ENCODE results near the gene MGME1. TPM values are rescaled to one million over a fixed set of nuclear protein-coding genes. Genes with fewer than 3 reads are reported as not detected.
A peak's percentile ranks its signal among the peaks of the same experiment; 100 is the strongest.

The MGME1 gene
- total and polyA plus RNA-seq, 2 of the 13 experiments (the other 11 are each of a cell fraction or from before 2014, with no cell fraction given) = 36.7 to 66.6 TPM

DNA sequence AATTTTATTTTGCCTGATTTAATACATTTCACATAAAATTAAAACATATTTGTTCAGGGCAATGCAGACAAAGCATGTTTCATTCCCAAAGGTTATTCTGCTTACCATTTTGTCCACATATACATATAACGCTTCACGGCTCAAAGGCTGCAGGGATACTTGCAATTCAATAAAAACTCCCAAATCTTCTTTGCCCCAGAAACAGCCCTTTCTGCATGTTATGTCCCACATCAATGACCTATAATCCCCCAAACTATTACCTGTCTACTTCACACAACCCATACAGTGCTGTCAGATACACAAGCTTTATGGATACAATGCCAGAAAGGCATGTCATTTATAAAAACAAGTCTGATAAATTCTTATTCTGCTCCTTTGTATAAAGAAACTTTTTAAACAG is 20.4 kb upstream of the MGME1 start:
- in situ Hi-C loops (cut with HindIII; ENCODE audit: extremely low pct_ligation_motif_present, low pct_unique_long_range_greater_than_20kb) = no loop called here
- Histone ChIP-seq H3K36me3 (replicated peaks in 1 of 2; ENCODE audit: control insufficient read depth in 1 of 2, insufficient read depth in 2 of 2, low read length in 2 of 2) (peaks cover 63 to 97% of the 10 kb centered on the region in 2 experiments), H3K4me1 (ENCODE audit: insufficient read depth, low read length) (peaks cover 12% of the 10 kb centered on the region), H4K20me1 (ENCODE audit: insufficient read depth, low read length) (peaks cover 27% of the 10 kb centered on the region), H3K27me3 (ENCODE audit: control insufficient read depth in 1 of 2, insufficient read depth in 2 of 2, low read length in 2 of 2) (no peaks in the 10 kb centered on the region), H3K4me2 (ENCODE audit: low read depth, low read length) (no peak overlapping the region), H3K79me2 (ENCODE audit: insufficient read depth, low read length) (peaks cover 67% of the 10 kb centered on the region), H3K4me3 (replicated peaks in 1 of 3; ENCODE audit: insufficient read depth in 1 of 3, low read depth in 2 of 3, low read length in 3 of 3) (no peak overlapping the region), H3K27ac (ENCODE audit: extremely low read length, insufficient read depth, low read length) (no peak overlapping the region), H3K9ac (ENCODE audit: insufficient read depth, low read depth, low read length) (no peak overlapping the region), H3K9me3 (ENCODE audit: low read length) (no peaks in the 10 kb centered on the region), H2AFZ (ENCODE audit: low read length) (no peak overlapping the region)
- DNase-seq (ENCODE audit: low spot score) (no peak), FAIRE-seq (no peak), ATAC-seq (no peak)
- no TSS peak for BruUV-seq (replicated peaks)
- 98% methylated on average over 2 of the region's 2 CpGs for WGBS (ENCODE audit: low lambda C conversion rate)
- ChIA-PET CTCF (ENCODE audit: low intra/inter-chr PET ratio, low total read pairs) (no interaction called here), POLR2A (interaction anchor here (1.1 kb wide), 1 partner anchor 13 kb away, joined by 3 read pairs; no protein-coding TSS in a partner anchor)
- intact Hi-C loops (cut with micrococcal nuclease; ENCODE audit: unreplicated experiment) = no loop called here
- TF ChIP-seq ZNF83 (CRISPR knock-in tag; IDR thresholded peaks at IDR 0.05; ENCODE audit: borderline replicate concordance) = no peak
- TF ChIP-seq ZSCAN20 (CRISPR knock-in tag; IDR thresholded peaks at IDR 0.05; ENCODE audit: borderline replicate concordance) = no peak
- TF ChIP-seq SOX6 (IDR thresholded peaks at IDR 0.05) = no peak
- TF ChIP-seq SOX6 (CRISPR knock-in tag; IDR thresholded peaks at IDR 0.05) = no peak
- TF ChIP-seq RBM22 (optimal IDR thresholded peaks at IDR 0.05; ENCODE audit: low read length) = peak; percentile 98
- TF ChIP-seq SRSF1 (optimal IDR thresholded peaks at IDR 0.05; ENCODE audit: low read depth, low read length) = no peak

DNA sequence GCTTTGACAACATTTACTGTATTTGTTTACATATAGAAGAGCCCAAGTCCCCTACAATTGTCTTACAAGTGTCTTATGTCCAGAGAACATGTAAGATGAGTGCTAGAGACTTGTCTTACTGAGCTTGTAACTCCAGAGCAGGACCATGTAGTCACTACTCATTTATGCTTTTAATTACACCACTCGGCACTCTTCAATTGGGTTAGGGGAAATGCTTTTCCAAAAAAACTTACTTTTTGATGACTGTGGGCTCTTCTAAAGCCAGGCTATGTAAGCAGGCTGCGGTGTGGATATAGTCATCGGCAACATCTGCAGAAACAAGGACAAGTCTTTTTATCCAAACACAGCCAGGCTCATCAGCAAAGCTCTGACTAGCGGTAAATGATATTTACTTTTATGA is 18.9 kb upstream of the MGME1 start:
- intact Hi-C loops (cut with micrococcal nuclease; ENCODE audit: unreplicated experiment) = no loop called here
- in situ Hi-C loops (cut with HindIII; ENCODE audit: extremely low pct_ligation_motif_present, low pct_unique_long_range_greater_than_20kb) = no loop called here
- H3K9me3 ChIP-seq (ENCODE audit: low read length) = no peaks in the 10 kb centered on the region
- no peak overlapping the region for H3K27ac ChIP-seq (ENCODE audit: extremely low read length, insufficient read depth, low read length)
- ChIA-PET CTCF (ENCODE audit: low intra/inter-chr PET ratio, low total read pairs) (no interaction called here), POLR2A (interaction anchor here (1.1 to 1.3 kb wide), 2 partner anchors 12 to 268 kb away, joined by 3 read pairs; partner anchors contain the start of gene RRBP1)
- H3K79me2 ChIP-seq (ENCODE audit: insufficient read depth, low read length) = peaks cover 82% of the 10 kb centered on the region
- no TSS peak for BruUV-seq (replicated peaks)
- H3K4me2 ChIP-seq (ENCODE audit: low read depth, low read length) = no peak overlapping the region
- H2AFZ ChIP-seq (ENCODE audit: low read length) = no peak overlapping the region
- FAIRE-seq = no peak
- H4K20me1 ChIP-seq (ENCODE audit: insufficient read depth, low read length) = peaks cover 37% of the 10 kb centered on the region
- no peak overlapping the region for H3K9ac ChIP-seq (ENCODE audit: insufficient read depth, low read depth, low read length)
- no peak for DNase-seq (ENCODE audit: low spot score)
- no peak overlapping the region for H3K4me3 ChIP-seq (replicated peaks in 1 of 3; ENCODE audit: insufficient read depth in 1 of 3, low read depth in 2 of 3, low read length in 3 of 3)
- 98% methylated on average over 4 of the region's 4 CpGs for WGBS (ENCODE audit: low lambda C conversion rate)
- H3K4me1 ChIP-seq (ENCODE audit: insufficient read depth, low read length) = peaks cover 27% of the 10 kb centered on the region
- TF ChIP-seq RBFOX2 (IDR thresholded peaks at IDR 0.05; ENCODE audit: low read depth, low read length) (peak; percentile 46; the same call in 1 of the 2 replicates), SUZ12 (IDR thresholded peaks at IDR 0.05; ENCODE audit: low read depth, low read length) (no peak), PHF21A (CRISPR knock-in tag; IDR thresholded peaks at IDR 0.05) (no peak), FOSL1 (CRISPR knock-in tag; IDR thresholded peaks at IDR 0.05; ENCODE audit: borderline replicate concordance) (no peak), AGO2 (optimal IDR thresholded peaks at IDR 0.05; ENCODE audit: low read depth, low read length) (peak; percentile 53), RBM22 (optimal IDR thresholded peaks at IDR 0.05; ENCODE audit: low read length) (peak; percentile 89)
- H3K27me3 ChIP-seq (ENCODE audit: control insufficient read depth in 1 of 2, insufficient read depth in 2 of 2, low read length in 2 of 2) = no peaks in the 10 kb centered on the region
- peaks cover 70 to 99% of the 10 kb centered on the region in 2 experiments for H3K36me3 ChIP-seq (replicated peaks in 1 of 2; ENCODE audit: control insufficient read depth in 1 of 2, insufficient read depth in 2 of 2, low read length in 2 of 2)
- ATAC-seq = no peak

Data from HepG2 (cell line).